CD4-positive, alpha-beta T cell treated with Interleukin-17A for 1 hour (primary cell): ENCODE data around the gene TXLNB.
"Not testable (repeated sequence)": the region's sequence is repeated elsewhere in the genome, so short reads cannot be mapped to it uniquely, and the experiment has no call there.

Source experiments
- DNase-seq: peaks from one replicate; pipeline ENCODE4 v3.0.0-alpha.2; 2020

TXLNB gene

GRCh38 chr6:139265512-139266190 is 26.1 kb downstream of the TXLNB start:
- DNase-seq = no peak

- DNase-seq = peak; percentile 50
Measured at GRCh38 chr6:139262519-139263300, 29.1 kb downstream of the TXLNB start.

- no peak for DNase-seq
Measured at GRCh38 chr6:139257821-139258398, 33.9 kb downstream of the TXLNB start.

- DNase-seq = no peak
Measured at GRCh38 chr6:139257291-139257690, 34.5 kb downstream of the TXLNB start.

- no peak for DNase-seq
Measured at GRCh38 chr6:139256087-139256486, 35.7 kb downstream of the TXLNB start.

GRCh38 chr6:139254196-139254595 is 37.6 kb downstream of the TXLNB start:
- no peak for DNase-seq

- DNase-seq = no peak
Measured at GRCh38 chr6:139253656-139254055, 38.1 kb downstream of the TXLNB start.

- DNase-seq = no peak
Measured at GRCh38 chr6:139251691-139252390, 40.0 kb downstream of the TXLNB start.

- no peak for DNase-seq
Measured at GRCh38 chr6:139251045-139251690, 40.6 kb downstream of the TXLNB start.

GRCh38 chr6:139250296-139251044 is 41.3 kb downstream of the TXLNB start:
- DNase-seq = peak; percentile 75

GRCh38 chr6:139249395-139249794 is 42.4 kb downstream of the TXLNB start:
- DNase-seq = peak; percentile 12

- DNase-seq = no peak
Measured at GRCh38 chr6:139248911-139249310, 42.9 kb downstream of the TXLNB start.

- no peak for DNase-seq
Measured at GRCh38 chr6:139247618-139248017, 44.2 kb downstream of the TXLNB start.

- DNase-seq = no peak
Measured at GRCh38 chr6:139243536-139243935, 48.3 kb downstream of the TXLNB start.

GRCh38 chr6:139242457-139243240 is 49.1 kb downstream of the TXLNB start:
- DNase-seq = no peak

- no peak for DNase-seq
Measured at GRCh38 chr6:139240161-139241010, 51.4 kb downstream of the TXLNB start.

- no peak for DNase-seq
Measured at GRCh38 chr6:139239064-139239463, 52.7 kb downstream of the TXLNB start.

- no peak for DNase-seq
Measured at GRCh38 chr6:139236105-139236504, 55.7 kb downstream of the TXLNB start.

GRCh38 chr6:139235661-139236060 is 56.1 kb downstream of the TXLNB start:
- DNase-seq = no peak

- not testable (repeated sequence) for DNase-seq
Measured at GRCh38 chr6:139234193-139234592, 57.6 kb downstream of the TXLNB start.
